Measurements from ENCODE around the gene TAF1D.
"Not testable (repeated sequence)": the region's sequence is repeated elsewhere in the genome, so short reads cannot be mapped to it uniquely, and the experiment has no call there.

Gene TAF1D

GRCh38 chr11:93741094-93741881 lies at the start of gene TAF1D, which contains the start of gene C11orf54:
TAF1D (minus strand) TSS chr11:93741495; CDS start chr11:93739304, 2,191 bp downstream.
C11orf54 (plus strand) TSS chr11:93741672; CDS start chr11:93747394, 5,722 bp downstream.
- peak; percentile 96 to 97 for DNase-seq

DNA sequence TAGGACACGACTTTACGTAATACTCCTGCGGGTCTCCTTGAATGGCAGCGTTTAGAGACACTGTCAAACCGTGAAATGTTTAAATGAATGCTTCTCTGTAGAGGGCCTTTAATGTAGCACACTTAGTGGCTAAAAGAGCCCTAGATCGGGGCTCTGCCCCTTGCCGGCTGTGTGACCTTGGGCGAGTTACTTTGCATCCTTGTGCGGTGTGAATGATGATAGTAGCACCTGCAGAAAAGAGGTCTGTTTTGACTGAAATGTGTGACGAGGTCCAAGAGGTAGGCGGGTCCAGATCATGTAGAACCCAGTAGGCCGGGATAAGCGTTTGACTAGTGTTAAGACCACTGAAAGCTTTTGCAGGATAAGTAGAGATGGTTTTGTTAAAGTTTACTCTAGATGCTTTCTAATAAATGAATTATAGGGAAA lies 43.7 kb upstream of the TAF1D start:
- no peak for DNase-seq

DNA sequence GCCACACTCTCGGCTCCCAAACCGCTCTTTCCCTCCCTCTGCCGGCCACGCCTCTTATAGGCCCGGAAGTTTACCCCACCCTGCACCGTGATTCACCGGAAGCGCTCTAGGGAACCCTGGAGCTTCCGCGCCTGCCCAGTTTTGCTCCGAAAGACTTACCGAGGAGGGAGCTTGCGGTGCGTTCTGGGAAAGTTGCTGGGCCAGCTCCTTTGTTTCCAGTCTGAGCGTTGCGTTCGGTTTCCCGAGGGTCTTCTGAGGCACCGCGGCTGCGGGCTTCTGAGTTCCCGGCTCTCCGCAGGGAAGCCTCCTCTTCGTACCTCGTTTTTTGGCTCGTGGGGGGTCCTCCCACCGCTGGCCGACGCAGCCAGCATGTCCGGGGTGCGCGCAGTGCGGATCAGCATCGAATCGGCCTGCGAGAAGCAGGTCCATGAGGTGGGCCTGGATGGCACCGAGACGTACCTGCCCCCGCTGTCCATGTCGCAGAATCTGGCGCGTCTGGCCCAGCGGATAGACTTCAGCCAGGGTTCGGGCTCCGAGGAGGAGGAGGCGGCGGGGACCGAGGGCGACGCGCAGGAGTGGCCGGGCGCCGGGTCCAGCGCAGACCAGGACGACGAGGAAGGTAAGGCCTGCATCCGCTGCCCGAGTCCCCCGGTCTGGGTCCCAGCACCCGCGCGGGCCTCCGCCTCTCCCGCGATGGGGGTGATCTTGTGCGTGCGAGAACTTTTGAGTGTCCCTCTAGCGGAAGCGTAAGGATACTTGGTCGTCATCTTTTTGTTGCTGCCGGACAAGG lies 43.0 kb upstream of the TAF1D start, which contains the start of gene MED17:
Gene MED17, plus strand, starts transcription at position 138 of the 790 bp plus-strand sequence. Its CDS starts 232 bp downstream, at position 370.
- DNase-seq = peak; percentile 92 to 94

GRCh38 chr11:93783765-93784144 lies 42.5 kb upstream of the TAF1D start:
- peak in 1 of 2 experiments; percentile 74 for DNase-seq

- DNase-seq = no peak
These were observed 42.1 kb upstream of the TAF1D start for GRCh38 chr11:93783362-93783761.

- DNase-seq = no peak
These were observed 34.0 kb upstream of the TAF1D start for GRCh38 chr11:93775289-93775688.

DNA sequence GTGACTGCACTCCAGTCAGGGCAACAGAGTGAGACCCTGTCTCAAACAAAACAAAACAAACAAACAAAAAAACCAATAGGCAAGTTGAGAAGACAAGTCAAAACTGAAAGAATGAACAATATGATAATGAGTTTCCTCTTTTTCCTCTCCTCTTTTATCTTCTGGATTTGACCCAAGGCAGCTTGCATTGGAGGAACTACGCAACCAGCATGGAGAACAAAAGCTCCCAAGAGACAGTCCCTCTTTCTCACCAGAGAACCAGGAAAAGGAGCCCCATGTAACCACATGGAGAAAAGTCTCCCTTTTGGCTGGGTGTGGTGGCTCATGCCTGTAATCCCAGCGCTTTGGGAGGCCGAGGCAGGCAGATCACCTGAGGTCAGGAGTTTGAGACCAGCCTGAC lies 33.3 kb upstream of the TAF1D start:
- not testable (repeated sequence) for DNase-seq

DNA sequence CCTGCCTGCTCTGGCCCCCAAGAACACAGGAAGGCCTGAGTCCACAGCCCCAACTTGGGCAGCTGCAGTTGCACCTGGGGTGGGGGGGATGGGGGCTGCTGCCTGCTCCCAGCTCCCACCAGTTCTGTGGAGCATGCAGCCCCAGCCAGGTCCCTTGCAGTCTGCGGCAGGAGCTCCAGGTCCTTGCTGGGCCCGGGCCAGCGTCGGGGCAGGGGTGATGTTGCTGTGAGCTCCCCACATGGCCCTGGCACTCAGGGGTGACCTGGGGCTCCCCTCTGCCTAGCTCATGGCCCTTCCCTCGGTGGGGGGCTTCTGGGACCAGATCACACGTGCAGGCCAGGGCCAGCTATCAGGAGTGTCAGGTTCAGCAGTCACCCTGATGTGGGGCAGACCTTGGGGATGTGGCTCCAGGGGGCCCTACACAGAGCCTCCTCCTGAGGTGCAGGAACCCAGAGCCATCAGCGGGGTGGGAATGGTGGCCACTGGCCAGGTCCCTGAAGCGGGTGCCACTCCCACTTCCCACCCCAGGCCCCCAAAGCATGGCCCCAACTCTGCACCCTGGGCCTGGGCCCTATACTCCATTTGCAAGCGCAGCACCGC lies 32.4 kb upstream of the TAF1D start:
- DNase-seq = no peak

DNA sequence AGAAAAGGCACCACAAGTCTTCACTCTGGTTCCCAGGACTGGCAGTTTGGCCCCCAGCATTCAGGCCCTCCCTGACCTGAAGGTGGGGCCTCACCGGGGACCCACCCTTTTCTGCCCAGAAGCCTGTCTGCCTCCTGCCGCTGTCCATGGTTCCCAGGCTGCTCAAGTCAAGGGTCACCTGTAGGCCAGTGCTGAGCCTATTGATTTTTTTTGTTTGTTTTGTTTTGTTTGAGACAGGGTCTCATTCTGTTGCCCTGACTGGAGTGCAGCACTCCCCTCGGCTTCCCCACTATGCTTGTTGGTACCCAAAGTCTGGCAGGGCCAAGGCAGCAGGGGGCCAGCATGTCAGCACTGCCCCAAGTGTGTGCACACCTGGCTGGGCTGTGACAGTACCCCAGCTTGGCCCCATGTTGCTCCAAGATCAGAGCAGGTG lies 31.8 kb upstream of the TAF1D start:
- no peak for DNase-seq

DNA sequence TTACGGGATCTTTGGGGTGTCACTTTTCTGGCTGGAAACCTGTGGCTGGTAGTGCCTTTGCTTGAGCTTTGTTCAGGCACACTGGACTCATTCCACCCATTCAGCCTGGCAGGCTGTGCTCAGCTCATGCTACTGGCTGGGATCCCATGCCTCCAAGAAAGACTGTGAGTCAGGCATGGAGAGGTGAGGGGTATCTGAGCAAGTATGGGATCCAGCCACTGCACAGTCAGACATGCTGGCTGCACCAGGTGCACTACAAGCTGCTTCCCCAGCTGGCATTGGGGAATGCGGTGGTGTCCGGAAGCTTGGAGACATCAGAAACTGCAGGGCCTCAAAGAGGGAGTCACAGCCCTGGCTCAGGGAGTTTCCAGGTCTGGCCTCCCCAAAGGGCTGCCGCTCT lies 30.8 kb upstream of the TAF1D start:
- DNase-seq = no peak

- no peak for DNase-seq
These were observed 28.9 kb upstream of the TAF1D start for GRCh38 chr11:93770160-93770559.

- DNase-seq = no peak
These were observed 25.7 kb upstream of the TAF1D start for GRCh38 chr11:93767018-93767417.

- DNase-seq = no peak
These were observed 25.2 kb upstream of the TAF1D start for GRCh38 chr11:93766504-93766903.

DNA sequence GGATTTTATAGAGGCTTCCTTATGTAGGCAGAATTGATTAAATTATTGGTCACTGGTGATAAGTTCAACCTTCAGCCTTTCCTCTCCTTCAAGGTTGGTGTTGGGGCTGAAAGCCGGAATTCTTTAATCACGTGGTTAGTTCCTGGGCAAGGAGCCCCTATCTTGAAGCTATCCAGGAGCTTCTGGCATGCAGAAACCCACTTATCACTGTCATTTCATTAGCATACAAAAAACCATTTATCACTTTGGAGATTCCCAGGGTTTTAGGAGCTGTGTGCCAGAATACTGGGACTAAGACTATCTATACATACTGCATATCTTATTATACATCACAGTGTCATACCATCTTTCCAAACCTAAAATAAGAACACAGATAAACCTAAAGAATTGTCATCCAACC lies 24.3 kb upstream of the TAF1D start:
- no peak for DNase-seq

- no peak for DNase-seq
These were observed 20.6 kb upstream of the TAF1D start for GRCh38 chr11:93761910-93762309.

- not testable (repeated sequence) for DNase-seq
These were observed 17.8 kb upstream of the TAF1D start for GRCh38 chr11:93759123-93759522.

GRCh38 chr11:93757924-93758865 lies 16.9 kb upstream of the TAF1D start:
- no peak for DNase-seq

GRCh38 chr11:93757301-93757700 lies 16.0 kb upstream of the TAF1D start:
- no peak for DNase-seq

- no peak for DNase-seq
These were observed 15.5 kb upstream of the TAF1D start for GRCh38 chr11:93756748-93757147.

DNA sequence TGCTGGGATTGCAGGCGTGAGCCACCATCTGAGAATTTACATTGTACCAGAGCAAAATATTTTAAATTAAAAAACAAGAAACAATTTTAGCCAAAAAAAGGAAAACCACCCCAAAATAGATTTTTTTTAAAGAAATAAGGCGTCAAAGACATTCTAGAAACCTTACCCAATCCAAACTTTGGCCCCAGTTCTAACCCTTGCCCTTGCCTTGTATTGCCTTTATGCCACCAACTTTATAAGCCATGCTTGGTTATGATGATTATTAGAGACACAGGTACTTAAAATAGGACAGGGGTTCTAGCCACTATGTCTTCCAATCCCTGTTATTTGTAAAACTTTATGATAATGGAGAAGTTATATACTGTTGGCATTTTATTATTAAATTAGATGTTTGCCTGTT lies 11.9 kb upstream of the TAF1D start:
- DNase-seq = no peak

GRCh38 chr11:93751001-93751400 lies 9.7 kb upstream of the TAF1D start:
- no peak for DNase-seq

DNA sequence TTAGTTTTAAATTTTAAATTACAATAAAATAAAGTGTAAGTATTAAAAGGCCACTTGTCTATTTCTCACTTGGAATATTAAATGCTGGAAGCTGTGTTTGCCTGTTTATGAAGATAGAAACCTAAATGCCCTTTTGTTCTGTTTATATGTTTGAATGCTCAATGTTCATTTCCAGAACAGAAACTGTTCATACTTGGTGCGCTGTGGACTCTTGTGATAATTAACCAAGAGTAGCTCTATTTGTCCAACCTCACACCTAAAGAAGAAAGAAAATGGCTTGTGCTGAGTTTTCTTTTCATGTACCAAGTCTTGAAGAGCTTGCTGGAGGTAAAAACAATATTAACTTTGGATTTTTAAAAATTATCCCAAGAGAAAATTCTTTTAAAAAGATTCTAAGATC lies 5.8 kb upstream of the TAF1D start:
- no peak for DNase-seq
